Skeletal muscle satellite cell (primary cell): ENCODE data around the gene TRIM50.
A peak's percentile ranks its signal among the peaks of the same experiment; 100 is the strongest.
"Not testable (repeated sequence)": the region's sequence is repeated elsewhere in the genome, so short reads cannot be mapped to it uniquely, and the experiment has no call there.

Experiments
- H3K27me3 ChIP-seq: 2 replicates; pipeline ENCODE4 v1.7.0; 2013; ENCODE audit warnings: low read length; ENCODE audit not compliant: control insufficient read depth, insufficient read depth
- H3K36me3 ChIP-seq: 2 replicates; pipeline ENCODE4 v1.7.0; 2013; ENCODE audit warnings: mild to moderate bottlenecking, control low read depth, low read length; ENCODE audit not compliant: insufficient read depth
- H3K4me1 ChIP-seq: 2 replicates; pipeline ENCODE4 v1.7.0; 2013; ENCODE audit warnings: low read length; ENCODE audit not compliant: control insufficient read depth, insufficient read depth
- H3K4me2 ChIP-seq: 2 replicates; pipeline ENCODE4 v1.7.0; 2013; ENCODE audit warnings: mild to moderate bottlenecking, low read length
- H3K4me3 ChIP-seq: 2 replicates; pipeline ENCODE4 v1.7.0; 2013; ENCODE audit warnings: low read length
- H3K9ac ChIP-seq: 2 replicates; pipeline ENCODE4 v1.7.0; 2013; ENCODE audit warnings: mild to moderate bottlenecking, low read depth, low read length, moderate library complexity
- H3K9me3 ChIP-seq: replicated peaks from 2 replicates; pipeline ENCODE4 v1.7.0; 2013; ENCODE audit warnings: mild to moderate bottlenecking, control low read depth, low read length

TRIM50 gene

GRCh38 chr7:73325424-73325823 is 2.5 kb downstream of the TRIM50 start:
- not testable (repeated sequence) for H3K9me3 ChIP-seq, H3K36me3 ChIP-seq, H3K4me3 ChIP-seq, H3K4me1 ChIP-seq, H3K9ac ChIP-seq, H3K4me2 ChIP-seq
- peaks cover 20% of the 10 kb centered on the region for H3K27me3 ChIP-seq

GRCh38 chr7:73324081-73324845 is 3.6 kb downstream of the TRIM50 start:
- peaks cover 15% of the 10 kb centered on the region for H3K27me3 ChIP-seq
- H3K4me2 ChIP-seq: peak overlapping the region; percentile 65
- peak overlapping the region; percentile 56 for H3K4me3 ChIP-seq
- H3K9me3 ChIP-seq, H3K36me3 ChIP-seq, H3K9ac ChIP-seq, H3K4me1 ChIP-seq: not testable (repeated sequence)

- H3K4me3 ChIP-seq, H3K4me1 ChIP-seq, H3K9ac ChIP-seq, H3K36me3 ChIP-seq, H3K9me3 ChIP-seq: not testable (repeated sequence)
- peak overlapping the region; percentile 65 for H3K4me2 ChIP-seq
- H3K27me3 ChIP-seq: peaks cover 11% of the 10 kb centered on the region
Observed at GRCh38 chr7:73323434-73324080, 4.3 kb downstream of the TRIM50 start.

GRCh38 chr7:73320009-73320408 is 7.9 kb downstream of the TRIM50 start:
- H3K9me3 ChIP-seq, H3K4me1 ChIP-seq, H3K36me3 ChIP-seq, H3K9ac ChIP-seq, H3K4me3 ChIP-seq: not testable (repeated sequence)
- peaks cover 18% of the 10 kb centered on the region for H3K27me3 ChIP-seq
- peak overlapping the region; percentile 24 for H3K4me2 ChIP-seq

- H3K36me3 ChIP-seq, H3K9ac ChIP-seq, H3K9me3 ChIP-seq, H3K4me1 ChIP-seq, H3K4me2 ChIP-seq, H3K4me3 ChIP-seq: not testable (repeated sequence)
- H3K27me3 ChIP-seq: peaks cover 18% of the 10 kb centered on the region
Observed at GRCh38 chr7:73319541-73319940, 8.3 kb downstream of the TRIM50 start.

GRCh38 chr7:73318656-73319204 is 9.2 kb downstream of the TRIM50 start:
- not testable (repeated sequence) for H3K4me1 ChIP-seq, H3K4me2 ChIP-seq, H3K36me3 ChIP-seq, H3K9ac ChIP-seq, H3K4me3 ChIP-seq, H3K9me3 ChIP-seq
- H3K27me3 ChIP-seq: peaks cover 16% of the 10 kb centered on the region

- Histone ChIP-seq H3K36me3 (no peaks in the 10 kb centered on the region), H3K9me3 (no peaks in the 10 kb centered on the region), H3K27me3 (peaks cover 13% of the 10 kb centered on the region), H3K4me2 (no peak overlapping the region), H3K9ac (no peak overlapping the region), H3K4me1 (no peaks in the 10 kb centered on the region), H3K4me3 (no peak overlapping the region)
Observed at GRCh38 chr7:73316521-73316920, 11.4 kb downstream of the TRIM50 start.

GRCh38 chr7:73314271-73314670 is 13.6 kb downstream of the TRIM50 start:
- H3K4me2 ChIP-seq: no peak overlapping the region
- H3K4me1 ChIP-seq: no peaks in the 10 kb centered on the region
- H3K9ac ChIP-seq: no peak overlapping the region
- H3K4me3 ChIP-seq: no peak overlapping the region
- H3K36me3 ChIP-seq: no peaks in the 10 kb centered on the region
- no peaks in the 10 kb centered on the region for H3K9me3 ChIP-seq
- peaks cover 7% of the 10 kb centered on the region for H3K27me3 ChIP-seq

- Histone ChIP-seq H3K4me2 (no peak overlapping the region), H3K4me1 (no peaks in the 10 kb centered on the region), H3K36me3 (no peaks in the 10 kb centered on the region), H3K9ac (no peak overlapping the region), H3K27me3 (peaks cover 7% of the 10 kb centered on the region), H3K9me3 (no peaks in the 10 kb centered on the region), H3K4me3 (no peak overlapping the region)
Observed at GRCh38 chr7:73313521-73313906, 14.4 kb downstream of the TRIM50 start.

GRCh38 chr7:73312831-73313520 is 14.9 kb downstream of the TRIM50 start:
- Histone ChIP-seq H3K9ac (no peak overlapping the region), H3K9me3 (no peaks in the 10 kb centered on the region), H3K4me3 (no peak overlapping the region), H3K4me2 (no peak overlapping the region), H3K36me3 (no peaks in the 10 kb centered on the region), H3K27me3 (peaks cover 7% of the 10 kb centered on the region), H3K4me1 (peaks cover under 1% of the 10 kb centered on the region)

- not testable (repeated sequence) for H3K4me2 ChIP-seq, H3K4me3 ChIP-seq, H3K4me1 ChIP-seq, H3K27me3 ChIP-seq, H3K36me3 ChIP-seq, H3K9me3 ChIP-seq, H3K9ac ChIP-seq
Observed at GRCh38 chr7:73311421-73311820, 16.5 kb downstream of the TRIM50 start.
